ENCODE results near the gene POR.

The POR gene

GRCh38 chr7:75966190-75966961 lies 51.4 kb downstream of the POR start:
- peak overlapping the region; percentile 54 for H3K4me3 ChIP-seq
- TF ChIP-seq CTCF (IDR thresholded peaks at IDR 0.05) = no peak
- DNase-seq (ENCODE audit: low spot score) = peak; percentile 95

GRCh38 chr7:75967055-75967454 lies 52.1 kb downstream of the POR start:
- TF ChIP-seq CTCF (IDR thresholded peaks at IDR 0.05) = no peak
- DNase-seq (ENCODE audit: low spot score) = no peak
- H3K27ac ChIP-seq = peak overlapping the region; percentile 85 to 94
- H3K4me3 ChIP-seq = no peak overlapping the region

More at GRCh38 chr7:75966190-75966961, 51.4 kb downstream of the POR start:
- H3K27ac ChIP-seq = peak overlapping the region; percentile 85 to 94

GRCh38 chr7:75967487-75967997 lies 52.6 kb downstream of the POR start:
- TF ChIP-seq CTCF (IDR thresholded peaks at IDR 0.05) = no peak
- DNase-seq (ENCODE audit: low spot score) = peak; percentile 78
- no peak overlapping the region for H3K4me3 ChIP-seq

GRCh38 chr7:75968012-75968411 lies 53.1 kb downstream of the POR start:
- Histone ChIP-seq H3K4me3 (no peak overlapping the region), H3K27ac (peak overlapping the region; percentile 85 to 94)
- DNase-seq (ENCODE audit: low spot score) = no peak
- TF ChIP-seq CTCF (IDR thresholded peaks at IDR 0.05) = no peak

More at GRCh38 chr7:75967487-75967997, 52.6 kb downstream of the POR start:
- H3K27ac ChIP-seq = peak overlapping the region; percentile 85 to 94

GRCh38 chr7:75968561-75969001 lies 53.6 kb downstream of the POR start:
- Histone ChIP-seq H3K27ac (peak overlapping the region; percentile 1 to 94), H3K4me3 (no peak overlapping the region)
- TF ChIP-seq CTCF (IDR thresholded peaks at IDR 0.05) = no peak
- DNase-seq (ENCODE audit: low spot score) = no peak

- TF ChIP-seq CTCF (IDR thresholded peaks at IDR 0.05) = no peak
- H3K4me3 ChIP-seq = no peak overlapping the region
- peak overlapping the region; percentile 1 to 94 for H3K27ac ChIP-seq
- DNase-seq (ENCODE audit: low spot score) = no peak
Measured at GRCh38 chr7:75969182-75969581, 54.2 kb downstream of the POR start.
